GM19025 (cell line): ENCODE measurements around the gene NUTF2.

Source experiments
- ATAC-seq: cut with Tn5 transposase; IDR thresholded peaks from one replicate; pipeline ENCODE4 v1.9.1; 2021; ENCODE audit warnings: mild to moderate bottlenecking, low read depth, moderate library complexity; ENCODE audit not compliant: unreplicated experiment

NUTF2 gene

DNA sequence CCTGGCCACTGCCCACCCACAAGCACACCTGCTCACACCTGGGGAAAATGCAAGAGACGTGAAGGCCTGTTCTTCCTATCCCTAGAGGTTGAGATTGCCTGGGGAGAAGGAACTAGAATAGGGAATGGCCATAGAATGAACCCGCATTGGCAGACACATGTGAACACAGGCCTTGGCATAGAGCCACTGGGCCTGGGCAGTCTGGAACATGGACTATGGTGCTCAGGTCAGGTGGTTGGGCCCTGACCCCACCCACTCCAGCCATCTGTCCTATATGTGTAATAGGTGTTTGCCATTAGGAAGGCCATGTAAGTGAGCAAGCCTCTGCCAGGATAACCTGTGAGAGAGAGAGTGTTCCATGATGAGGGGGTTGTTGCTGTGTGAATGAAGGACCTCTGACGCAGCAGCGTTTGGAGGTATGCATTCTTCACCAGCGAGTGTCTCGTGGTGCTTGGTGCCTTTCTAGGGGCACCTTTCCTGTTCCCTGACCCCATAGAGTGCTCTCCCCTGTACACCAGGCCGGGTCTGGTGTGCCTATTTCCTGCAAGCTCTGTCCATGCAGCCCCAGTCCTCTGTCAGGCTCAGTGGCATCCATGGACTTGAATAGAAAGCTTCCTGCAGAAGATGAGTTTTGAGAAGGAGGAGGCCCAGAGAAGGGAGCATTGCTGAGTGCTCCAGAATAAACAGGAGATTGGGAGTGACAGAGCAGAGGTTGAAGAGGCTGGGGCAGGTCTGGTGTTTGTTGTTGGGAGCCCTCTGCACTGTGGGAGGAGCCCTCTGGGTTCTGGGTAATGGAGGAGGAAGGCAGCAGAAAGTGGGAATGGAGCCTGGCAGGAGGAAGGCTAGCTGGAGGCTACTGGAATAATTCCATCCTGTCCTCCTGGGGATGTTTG is 69.3 kb downstream of the NUTF2 start:
- no peak for ATAC-seq

DNA sequence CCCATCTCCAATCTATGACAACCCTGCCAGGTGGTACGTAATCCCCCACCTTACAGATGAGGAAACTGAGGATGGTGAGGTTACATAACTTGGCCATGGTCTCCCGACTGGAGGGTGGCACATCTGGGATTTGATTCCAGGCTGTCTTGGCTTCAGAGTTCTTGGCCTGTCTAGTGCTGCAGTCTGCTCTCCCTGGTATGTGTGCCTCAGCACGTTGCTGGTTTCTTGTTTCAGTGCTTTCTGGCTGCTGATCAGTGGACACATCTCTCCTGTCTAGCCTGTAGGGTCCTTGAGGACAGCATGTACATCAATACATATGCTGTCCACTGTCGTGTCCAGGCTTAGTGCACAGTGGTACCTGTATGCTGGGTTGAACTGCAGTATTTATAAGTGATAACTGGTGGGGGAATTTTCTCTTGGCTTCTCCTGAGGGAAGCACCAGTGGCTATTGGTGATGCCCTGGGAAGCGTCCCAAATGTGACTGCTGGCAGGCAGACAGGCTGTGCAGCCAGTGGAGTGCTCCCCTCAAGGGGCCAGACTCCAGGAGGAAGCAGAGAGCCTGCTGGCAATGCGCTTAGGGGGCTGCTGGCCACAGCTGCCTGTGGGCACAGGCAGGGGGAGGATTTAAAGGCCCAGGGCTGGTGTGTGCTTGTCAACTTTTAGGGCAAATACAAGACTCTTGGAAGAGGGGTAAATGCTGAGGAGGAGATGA is 70.6 kb downstream of the NUTF2 start:
- ATAC-seq, result no peak

DNA sequence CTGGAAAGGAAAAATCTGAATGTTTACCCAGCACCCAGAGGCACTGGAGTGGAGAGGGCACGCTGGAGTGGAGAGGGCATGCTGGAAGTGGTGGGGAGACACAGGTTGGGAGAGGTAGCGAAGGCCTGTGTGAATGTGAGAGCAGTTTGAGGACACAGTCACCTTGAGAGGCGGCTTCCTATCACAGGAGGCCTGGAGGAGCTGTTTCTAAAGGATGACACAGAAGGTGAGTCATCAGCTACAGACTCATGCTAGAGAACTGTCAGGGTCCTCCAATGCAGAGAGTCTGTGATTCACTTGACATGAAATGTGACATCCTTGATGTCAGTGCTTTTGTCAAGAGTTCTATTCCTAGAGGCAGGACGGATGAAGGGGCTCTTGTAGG is 71.1 kb downstream of the NUTF2 start:
- ATAC-seq, result no peak

DNA sequence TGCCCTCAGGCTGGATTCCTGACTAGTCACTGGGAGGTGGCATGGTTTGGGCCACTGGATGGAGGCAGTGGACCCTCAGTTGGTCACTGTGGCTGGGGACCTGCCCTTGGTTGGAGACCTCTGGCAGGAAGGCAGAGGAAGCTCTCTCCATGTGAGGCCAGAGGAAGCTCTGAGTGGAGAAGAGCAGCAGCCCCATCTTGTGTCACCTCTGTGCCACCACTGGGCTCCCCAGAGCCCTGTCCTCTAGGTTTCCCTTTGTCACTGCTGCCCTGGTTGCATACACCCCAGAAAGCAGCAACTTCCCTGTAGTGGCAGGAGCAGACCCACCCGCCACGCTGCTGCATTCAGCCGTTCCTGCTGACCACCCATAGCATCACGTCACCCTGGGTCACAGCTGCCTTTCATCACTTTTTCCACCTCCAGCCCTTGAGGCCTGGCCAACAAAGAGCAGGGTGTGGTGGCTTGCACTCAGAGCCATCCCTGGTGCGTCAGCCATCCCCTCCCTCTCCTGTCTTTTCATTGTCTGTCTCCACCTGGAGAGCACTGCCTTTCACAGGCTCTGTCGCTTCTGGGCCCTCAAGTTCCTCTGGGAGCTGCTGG is 73.0 kb downstream of the NUTF2 start:
- ATAC-seq, result no peak
